HepG2 (cell line): ENCODE measurements around the gene AUP1. TPM values are rescaled to one million over a fixed set of nuclear protein-coding genes. Genes with fewer than 3 reads are reported as not detected.

Experiments used
- BORCS8-MEF2B ChIP-seq: sonication (generic); formaldehyde crosslinking; IDR thresholded peaks from 2 replicates; pipeline ENCODE4 v1.8.0; 2022; ENCODE audit warnings: mild to moderate bottlenecking, missing genetic modification reagents
- DMAP1 ChIP-seq: IDR thresholded peaks from 2 replicates; pipeline ENCODE4 v1.6.1; 2016
- DMTF1 ChIP-seq: sonication (generic); formaldehyde crosslinking; IDR thresholded peaks from 2 replicates; pipeline ENCODE4 v1.4.0; 2020; ENCODE audit warnings: mild to moderate bottlenecking, missing genetic modification reagents
- ESRRA ChIP-seq: sonication (generic); formaldehyde crosslinking; IDR thresholded peaks from 2 replicates; pipeline ENCODE4 v1.5.1; 2020; ENCODE audit warnings: mild to moderate bottlenecking, low read depth, missing genetic modification reagents
- ETV5 ChIP-seq: IDR thresholded peaks from 2 replicates; pipeline ENCODE4 v1.6.1; 2018; ENCODE audit warnings: missing biosample characterization, missing genetic modification reagents, inconsistent platforms, borderline replicate concordance
- FOXM1 ChIP-seq: sonication (generic); formaldehyde crosslinking; IDR thresholded peaks from 2 replicates; pipeline ENCODE4 v1.5.0; 2020; ENCODE audit warnings: missing genetic modification reagents
- GFI1 ChIP-seq: sonication (generic); formaldehyde crosslinking; IDR thresholded peaks from 2 replicates; pipeline ENCODE4 v1.5.0; 2020; ENCODE audit warnings: missing genetic modification reagents, mild to moderate bottlenecking, borderline replicate concordance
- HNRNPL ChIP-seq: fragments of 200-400 bp; formaldehyde crosslinking; IDR thresholded peaks from 2 replicates; pipeline ENCODE4 v1.6.1; 2017; ENCODE audit warnings: mild to moderate bottlenecking, low read depth, low read length
- HOMEZ ChIP-seq: IDR thresholded peaks from 2 replicates; pipeline ENCODE4 v1.6.1; 2016; ENCODE audit warnings: low read depth
- MEF2D ChIP-seq: sonication (generic); formaldehyde crosslinking; IDR thresholded peaks from 2 replicates; pipeline ENCODE4 v1.5.1; 2020; ENCODE audit warnings: mild to moderate bottlenecking, missing genetic modification reagents
- POGZ ChIP-seq: sonication (generic); formaldehyde crosslinking; IDR thresholded peaks from 2 replicates; pipeline ENCODE4 v1.4.0; 2020; ENCODE audit warnings: mild to moderate bottlenecking, missing genetic modification reagents
- RERE ChIP-seq: IDR thresholded peaks from 2 replicates; pipeline ENCODE4 v1.6.1; 2016; ENCODE audit warnings: low read depth, missing genetic modification reagents, missing compliant biosample characterization
- TFE3 ChIP-seq: IDR thresholded peaks from 2 replicates; pipeline ENCODE4 v1.6.1; 2016
- ZNF337 ChIP-seq: sonication (generic); formaldehyde crosslinking; IDR thresholded peaks from 2 replicates; pipeline ENCODE4 v1.5.1; 2020; ENCODE audit warnings: missing genetic modification reagents, low read depth, mild to moderate bottlenecking, borderline replicate concordance
- ZNF33B ChIP-seq: sonication (generic); formaldehyde crosslinking; IDR thresholded peaks from 2 replicates; pipeline ENCODE4 v1.5.1; 2020; ENCODE audit warnings: mild to moderate bottlenecking, missing genetic modification reagents
- ZNF780A ChIP-seq: sonication (generic); formaldehyde crosslinking; IDR thresholded peaks from 2 replicates; pipeline ENCODE4 v1.8.0; 2022; ENCODE audit warnings: mild to moderate bottlenecking, missing genetic modification reagents, moderate library complexity
- ZNF891 ChIP-seq: sonication (generic); formaldehyde crosslinking; IDR thresholded peaks from 2 replicates; pipeline ENCODE4 v1.5.0; 2020; ENCODE audit warnings: mild to moderate bottlenecking, missing genetic modification reagents
- polyA plus RNA-seq, 8 experiments: library from polyadenylated mRNA; depleted of rRNA in 3 of 8; stranded (reverse) in 7 of 8; unstranded in 1 of 8; fragments of >200 nt; fragmentation: Illumina TruSeq in 4 of 8; extraction: Trizol in 4 of 8; gene quantifications; 2 replicates each; pipeline versions ENCODE4 v1.2.1 to v1.2.3, GENCODE V29; 2011 to 2016; ENCODE audit warnings: low read depth in 4 of 8, missing spikeins in 1 of 8, mixed read lengths in 1 of 8; ENCODE audit not compliant: insufficient read depth in 1 of 8
- total RNA-seq, 5 experiments: library from RNA; depleted of rRNA; stranded (reverse); fragments of >200 nt; fragmentation: Illumina TruSeq; extraction: Trizol; gene quantifications; 2 replicates each; pipeline ENCODE4 v1.2.3, GENCODE V29; 2016; ENCODE audit warnings: low read depth in 1 of 5

The AUP1 gene
- total and polyA plus RNA-seq, 2 of the 13 experiments (the other 11 are each of a cell fraction or from before 2014, with no cell fraction given): 174 to 267 TPM

- peak; percentile 9; the same call in 1 of the 2 replicates for TF ChIP-seq GFI1 (CRISPR knock-in tag)
- no peak for TF ChIP-seq ZNF33B (CRISPR knock-in tag)
- TF ChIP-seq MEF2D (CRISPR knock-in tag): peak; percentile 6; the same call in 1 of the 2 replicates
- TF ChIP-seq DMTF1 (CRISPR knock-in tag): peak; percentile 40; the same call in 1 of the 2 replicates
- peak; percentile 66; the same call in 1 of the 2 replicates for TF ChIP-seq ESRRA (CRISPR knock-in tag)
- peak; percentile 76 for TF ChIP-seq DMAP1 (CRISPR knock-in tag)
- 0 out of 2 replicates have a peak, but pooled peaks have one; percentile 47 for TF ChIP-seq ZNF780A
- peak; percentile 87 for TF ChIP-seq ETV5 (CRISPR knock-in tag)
- TF ChIP-seq FOXM1 (CRISPR knock-in tag): no peak
- TF ChIP-seq HNRNPL: peak; percentile 42; the same call in 1 of the 2 replicates
- peak; percentile 6; the same call in 1 of the 2 replicates for TF ChIP-seq BORCS8-MEF2B
- TF ChIP-seq ZNF891 (CRISPR knock-in tag): peak; percentile 70; the same call in 1 of the 2 replicates
- peak; percentile 68; the same call in 1 of the 2 replicates for TF ChIP-seq TFE3 (CRISPR knock-in tag)
- TF ChIP-seq RERE: 0 out of 2 replicates have a peak, but pooled peaks have one; percentile 14
- peak; percentile 37; the same call in 1 of the 2 replicates for TF ChIP-seq POGZ (CRISPR knock-in tag)
- no peak for TF ChIP-seq HOMEZ (CRISPR knock-in tag)
- TF ChIP-seq ZNF337 (CRISPR knock-in tag): peak; percentile 82; the same call in 1 of the 2 replicates
These were observed 26.6 kb downstream of the AUP1 start (continued) for GRCh38 chr2:74502720-74503505.
